A549 (cell line): ENCODE data around the gene BMX. TPM values are rescaled to one million over a fixed set of nuclear protein-coding genes. Genes with fewer than 3 reads are reported as not detected.

Source experiments
- ATAC-seq, 2 experiments: fragments of 200-7000 bp in 1 of 2; fragments of >200 bp in 1 of 2; cut with Nextera tagmentation in 1 of 2; cut with Tn5 transposase in 1 of 2; 3 replicates each; pipeline versions ENCODE4 v1.8.0 to v1.9.1; 2018 to 2020; ENCODE audit warnings: mild to moderate bottlenecking in 1 of 2, moderate library complexity in 1 of 2
- CTCF ChIA-PET: fragments of 300-600 bp; sonication (Branson Sonifier 250); formaldehyde crosslinking; extraction: SDS; loops from one replicate; lab custom pipeline; 2021; ENCODE audit warnings: antibody characterized with exemption, inconsistent platforms; lab: Yijun Ruan, JAX
- POLR2A ChIA-PET: fragments of 350-600 bp; formaldehyde crosslinking; extraction: SDS; loops from one replicate; lab custom pipeline; 2021; ENCODE audit warnings: antibody characterized with exemption, inconsistent platforms; lab: Yijun Ruan, JAX
- DNase-seq, 2 experiments: peaks; one replicate each; pipeline versions ENCODE4 v3.0.0 to v3.0.0-alpha.2; 2011 to 2016; ENCODE audit warnings: low read depth in 1 of 2, low spot score in 1 of 2
- FAIRE-seq: peaks from 2 replicates; lab custom pipeline; 2011; peaks lifted over from hg19 to GRCh38; lab: Jason Lieb, UNC
- H3K27ac ChIP-seq, 2 experiments: fragments of >200 bp; sonication (Bioruptor Twin); formaldehyde crosslinking; 3 replicates each; pipeline ENCODE4 v1.5.1; 2016 to 2017
- H3K4me1 ChIP-seq: fragments of >200 bp; sonication (Bioruptor Twin); formaldehyde crosslinking; 3 replicates; pipeline ENCODE4 v1.6.1; 2016
- H3K4me2 ChIP-seq: fragments of >200 bp; sonication (Bioruptor Twin); formaldehyde crosslinking; 3 replicates; pipeline ENCODE4 v1.6.1; 2016
- H3K4me3 ChIP-seq: fragments of >200 bp; sonication (Bioruptor Twin); formaldehyde crosslinking; 3 replicates; pipeline ENCODE4 v1.5.1; 2016
- H3K9me3 ChIP-seq: fragments of >200 bp; sonication (Bioruptor Twin); formaldehyde crosslinking; 3 replicates; pipeline ENCODE4 v1.6.1; 2016
- ATOH8 ChIP-seq: fragments of 250-450 bp; sonication (Bioruptor Pico); IDR thresholded peaks from 2 replicates; pipeline ENCODE4 v1.5.0; 2020; ENCODE audit warnings: low read depth, mild to moderate bottlenecking, moderate library complexity
- CBX8 ChIP-seq: fragments of 200-600 bp; sonication (generic); IDR thresholded peaks from 2 replicates; pipeline ENCODE4 v1.6.1; 2016
- CEBPB ChIP-seq, 2 experiments: fragments of >200 bp in 1 of 2; sonication (Bioruptor Twin) in 1 of 2; formaldehyde crosslinking in 1 of 2; IDR thresholded peaks; 2 replicates each; pipeline ENCODE4 v1.6.1; 2012 to 2016
- E2F6 ChIP-seq: IDR thresholded peaks from 2 replicates; pipeline ENCODE4 v1.6.1; 2012; ENCODE audit warnings: low read depth, borderline replicate concordance
- FOSB ChIP-seq: fragments of 250-450 bp; sonication (Bioruptor Pico); IDR thresholded peaks from 2 replicates; pipeline ENCODE4 v1.5.0; 2020; ENCODE audit warnings: mild to moderate bottlenecking, moderate library complexity
- FOSL2 ChIP-seq, 2 experiments: fragments of 450-650 bp in 1 of 2; fragments of >200 bp in 1 of 2; sonication (Bioruptor Twin) in 1 of 2; formaldehyde crosslinking; IDR thresholded peaks; 2 replicates each; pipeline versions ENCODE4 v1.5.0 to v1.6.1; 2016 to 2020; ENCODE audit warnings: mild to moderate bottlenecking in 1 of 2, moderate library complexity in 1 of 2
- FOXS1 ChIP-seq: fragments of 250-450 bp; sonication (Bioruptor Pico); IDR thresholded peaks from 2 replicates; pipeline ENCODE4 v1.5.0; 2020; ENCODE audit warnings: mild to moderate bottlenecking, moderate library complexity
- HDAC2 ChIP-seq: fragments of 200-600 bp; sonication (generic); IDR thresholded peaks from 2 replicates; pipeline ENCODE4 v1.6.1; 2016
- HES2 ChIP-seq: fragments of >200 bp; sonication (Bioruptor Twin); formaldehyde crosslinking; IDR thresholded peaks from 2 replicates; pipeline ENCODE4 v1.6.1; 2016
- HEYL ChIP-seq: fragments of 250-450 bp; sonication (Bioruptor Pico); IDR thresholded peaks from 2 replicates; pipeline ENCODE4 v1.8.0; 2021; ENCODE audit warnings: mild to moderate bottlenecking, moderate library complexity
- HOXA7 ChIP-seq: fragments of 250-450 bp; sonication (Bioruptor Pico); IDR thresholded peaks from 2 replicates; pipeline ENCODE4 v1.5.0; 2020; ENCODE audit warnings: mild to moderate bottlenecking, moderate library complexity
- HOXB5 ChIP-seq: fragments of 250-450 bp; sonication (Bioruptor Pico); IDR thresholded peaks from 2 replicates; pipeline ENCODE4 v1.5.0; 2020; ENCODE audit warnings: mild to moderate bottlenecking, moderate library complexity
- JUN ChIP-seq, 2 experiments: fragments of >200 bp; sonication (Bioruptor Twin); formaldehyde crosslinking; IDR thresholded peaks; 2 replicates in 1 of 2; 3 replicates in 1 of 2; pipeline ENCODE4 v1.6.1; 2016 to 2017
- MAFK ChIP-seq: fragments of 450-650 bp; IDR thresholded peaks from 2 replicates; pipeline ENCODE4 v1.6.1; 2014; ENCODE audit not compliant: partially characterized antibody
- MYC ChIP-seq: IDR thresholded peaks from 2 replicates; pipeline ENCODE4 v1.6.1; 2012; ENCODE audit warnings: mild to moderate bottlenecking, inconsistent platforms, low read length, improper control_type of control experiment, borderline replicate concordance
- NFE2L2 ChIP-seq: fragments of 150-350 bp; conservative IDR thresholded peaks from 2 replicates; pipeline ENCODE4 v1.6.1; 2014; ENCODE audit warnings: low read length
- NR3C1 ChIP-seq: fragments of >200 bp; sonication (Bioruptor Twin); formaldehyde crosslinking; IDR thresholded peaks from 3 replicates; pipeline ENCODE4 v1.6.1; 2017
- PHF8 ChIP-seq: fragments of 200-600 bp; sonication (generic); IDR thresholded peaks from 2 replicates; pipeline ENCODE4 v1.6.1; 2016; ENCODE audit warnings: low read depth, mild to moderate bottlenecking, antibody characterized with exemption, moderate library complexity, borderline replicate concordance
- POLR2A ChIP-seq: IDR thresholded peaks from 2 replicates; pipeline ENCODE4 v1.6.1; 2012; ENCODE audit warnings: mild to moderate bottlenecking, low read length
- POLR2AphosphoS2 ChIP-seq: conservative IDR thresholded peaks from 2 replicates; pipeline ENCODE4 v1.6.1; 2012; ENCODE audit warnings: low read length, improper control_type of control experiment, inconsistent platforms
- RCOR1 ChIP-seq: fragments of 150-350 bp; IDR thresholded peaks from 2 replicates; pipeline ENCODE4 v1.6.1; 2014; ENCODE audit warnings: antibody characterized with exemption, low read length, low read depth
- REST ChIP-seq: fragments of 200-600 bp; sonication (generic); IDR thresholded peaks from 2 replicates; pipeline ENCODE4 v1.6.1; 2016; ENCODE audit warnings: antibody characterized with exemption, mild to moderate bottlenecking, moderate library complexity
- RNF2 ChIP-seq: fragments of 200-600 bp; sonication (generic); IDR thresholded peaks from 2 replicates; pipeline ENCODE4 v1.6.1; 2016; ENCODE audit warnings: low read depth, mild to moderate bottlenecking, antibody characterized with exemption, moderate library complexity, borderline replicate concordance
- SREBF2 ChIP-seq: fragments of 450-650 bp; IDR thresholded peaks from 2 replicates; pipeline ENCODE4 v1.6.1; 2014; ENCODE audit warnings: mild to moderate bottlenecking, moderate library complexity
- TP53 ChIP-seq: fragments of 250-450 bp; sonication (Bioruptor Pico); IDR thresholded peaks from 2 replicates; pipeline ENCODE4 v1.5.0; 2021; ENCODE audit warnings: mild to moderate bottlenecking, moderate library complexity
- USF2 ChIP-seq: fragments of 450-650 bp; IDR thresholded peaks from 2 replicates; pipeline ENCODE4 v1.6.1; 2014; ENCODE audit warnings: antibody characterized with exemption
- ZC3H11A ChIP-seq: fragments of 450-650 bp; IDR thresholded peaks from 2 replicates; pipeline ENCODE4 v1.6.1; 2014; ENCODE audit warnings: antibody characterized with exemption, mild to moderate bottlenecking
- ZNF302 ChIP-seq: fragments of 250-450 bp; sonication (Bioruptor Pico); IDR thresholded peaks from 2 replicates; pipeline ENCODE4 v1.9.0; 2021; ENCODE audit warnings: inconsistent platforms, mild to moderate bottlenecking, moderate library complexity
- ZSCAN20 ChIP-seq: fragments of 250-450 bp; sonication (Bioruptor Pico); IDR thresholded peaks from 2 replicates; pipeline ENCODE4 v1.8.0; 2022; ENCODE audit warnings: mild to moderate bottlenecking, moderate library complexity
- WGBS: methylation state at CpG from one replicate; pipeline ENCODE4 v1.1.6; 2017; ENCODE audit errors: missing lambda C conversion rate; 5-methylcytosine and 5-hydroxymethylcytosine counted together
- polyA plus RNA-seq, 4 experiments: library from polyadenylated mRNA; depleted of rRNA in 3 of 4; stranded (reverse); fragments of >200 nt; fragmentation: RNase III in 1 of 4; extraction: RNeasy Plus Mini Kit Qiagen cat#74134 plus additional on column Dnase treatment in 1 of 4; gene quantifications; 2 replicates in 3 of 4; 3 replicates in 1 of 4; pipeline ENCODE4 v1.2.3, GENCODE V29; 2011 to 2017

The BMX gene
- polyA plus RNA-seq, 2 of the 4 experiments (the other 2 are of a cell fraction), result not detected

GRCh38 chrX:15483891-15484290, 16.7 kb upstream of the BMX start (continued):
- TF ChIP-seq FOSL2 (IDR thresholded peaks at IDR 0.05) (no peak), FOSL2 (CRISPR knock-in tag; IDR thresholded peaks at IDR 0.05) (no peak), NR3C1 (no peak)

GRCh38 chrX:15492469-15492868, 8.1 kb upstream of the BMX start:
- peak overlapping the region; percentile 68 for H3K4me3 ChIP-seq
- peak; percentile 18 for FAIRE-seq
- DNase-seq, result no peak
- H3K4me2 ChIP-seq, result peak overlapping the region; percentile 86
- WGBS, result 0% methylated on average over 5 of the region's 5 CpGs
- TF ChIP-seq TP53 (CRISPR knock-in tag), result peak; percentile 66; the same call in 1 of the 2 replicates
- TF ChIP-seq MYC, result no peak
- TF ChIP-seq HOXA7 (CRISPR knock-in tag), result no peak
- H3K27ac ChIP-seq, result peak overlapping the region; percentile 98 to 99
- no peaks in the 10 kb centered on the region for H3K9me3 ChIP-seq
- peaks cover 23% of the 10 kb centered on the region for H3K4me1 ChIP-seq
- peak; percentile 3 to 5; a peak in 2 of 6 replicates for ATAC-seq
- ChIA-PET POLR2A (interaction anchor here (1.1 to 1.9 kb wide), 3 partner anchors 21 to 182 kb away, joined by 3 to 8 read pairs (median 4); no protein-coding TSS in a partner anchor), CTCF (interaction anchor here (0.8 to 3.2 kb wide), 12 partner anchors 9 to 195 kb away, joined by 3 to 14 read pairs (median 7); partner anchors contain the start of gene BMX)

GRCh38 chrX:15493118-15493962, 7.3 kb upstream of the BMX start, which contains the start of gene PIR:
Gene PIR, minus strand, starts transcription at chrX:15493333. Its CDS starts 2,076 bp downstream, at chrX:15491257.
- WGBS, result 19% methylated on average over 21 of the region's 47 CpGs
- Histone ChIP-seq H3K4me2 (peak within 1 kb of the TSS; percentile 86), H3K4me3 (peak within 1 kb of the TSS; percentile 68), H3K9me3 (no peaks in the 10 kb centered on the region), H3K27ac (peak within 1 kb of the TSS; percentile 98 to 99), H3K4me1 (peaks cover 23% of the 10 kb centered on the region)
- ATAC-seq (peak; percentile 99), DNase-seq (peak; percentile 82 to 91), FAIRE-seq (peak; percentile 86)
- ChIA-PET POLR2A (interaction anchor here (0.7 to 1.9 kb wide), 5 partner anchors 10 to 182 kb away, joined by 3 to 8 read pairs (median 3); no protein-coding TSS in a partner anchor), CTCF (interaction anchor here (0.6 to 3.2 kb wide), 18 partner anchors 8 to 307 kb away, joined by 3 to 14 read pairs (median 4); partner anchors contain the start of gene BMX)
- TF ChIP-seq REST, result no peak
- no peak for TF ChIP-seq HOXA7 (CRISPR knock-in tag)
- TF ChIP-seq HEYL (CRISPR knock-in tag), result no peak
- no peak for TF ChIP-seq SREBF2
- TF ChIP-seq ZC3H11A, result no peak
- TF ChIP-seq HOXB5 (CRISPR knock-in tag), result no peak; the same call in 1 of the 2 replicates
- no peak for TF ChIP-seq RNF2
- TF ChIP-seq HDAC2, result no peak
- TF ChIP-seq FOXS1 (CRISPR knock-in tag), result no peak
- no peak for TF ChIP-seq HES2
- no peak for TF ChIP-seq USF2
- no peak for TF ChIP-seq RCOR1
- TF ChIP-seq PHF8, result 0 out of 2 replicates have a peak, but pooled peaks have one; percentile 21
- peak; percentile 42 to 65; a peak in 3 of 5 replicates for TF ChIP-seq JUN (IDR thresholded peaks at IDR 0.05)
- TF ChIP-seq MAFK, result peak; percentile 98
- TF ChIP-seq E2F6, result no peak
- TF ChIP-seq POLR2AphosphoS2, result no peak
- no peak; the same call in 1 of the 2 replicates for TF ChIP-seq ZNF302 (CRISPR knock-in tag)
- no peak for TF ChIP-seq FOSB (CRISPR knock-in tag)
- TF ChIP-seq CEBPB (IDR thresholded peaks at IDR 0.05), result no peak
- TF ChIP-seq POLR2A, result peak; percentile 77
- no peak for TF ChIP-seq CBX8
- TF ChIP-seq ZSCAN20 (CRISPR knock-in tag), result no peak
- TF ChIP-seq TP53 (CRISPR knock-in tag), result no peak
- TF ChIP-seq ATOH8 (CRISPR knock-in tag), result no peak
- TF ChIP-seq NFE2L2, result peak; percentile 91
